Suprapubic skin (tissue), 4 donors: Measurements from ENCODE around the gene FMN1.

Source experiments
- CTCF ChIP-seq, 2 donors: fragments of 200-600 bp in 1 of 2; fragments of 450-650 bp in 1 of 2; sonication (generic) in 1 of 2; IDR thresholded peaks; one replicate each; pipeline ENCODE4 v1.5.1; 2016 to 2019; ENCODE audit warnings: antibody characterized with exemption in 2 of 2, mild to moderate bottlenecking in 1 of 2, moderate library complexity in 1 of 2
- EP300 ChIP-seq: sonication (generic); formaldehyde crosslinking; IDR thresholded peaks from one replicate; pipeline ENCODE4 v1.6.1; 2017; ENCODE audit warnings: antibody characterized with exemption
- POLR2A ChIP-seq, 2 donors: fragments of 450-650 bp; IDR thresholded peaks; one replicate each; pipeline ENCODE4 v1.6.1; 2017; ENCODE audit warnings: antibody characterized with exemption in 2 of 2, mild to moderate bottlenecking in 2 of 2, moderate library complexity in 2 of 2
- POLR2AphosphoS5 ChIP-seq, 3 donors: sonication (generic); formaldehyde crosslinking; IDR thresholded peaks; one replicate each; pipeline ENCODE4 v1.6.1; 2017; ENCODE audit warnings: antibody characterized with exemption in 3 of 3

GRCh38 chr15:33132233-33132580, 62.3 kb downstream of the FMN1 start:
- no peak for TF ChIP-seq POLR2A (IDR thresholded peaks at IDR 0.05)
- TF ChIP-seq CTCF (IDR thresholded peaks at IDR 0.05): no peak
- TF ChIP-seq POLR2AphosphoS5 (IDR thresholded peaks at IDR 0.05): no peak
- no peak for TF ChIP-seq EP300
